Fibroblast of lung (primary cell): ENCODE results near the gene PLAAT1. TPM values are rescaled to one million over a fixed set of nuclear protein-coding genes. Genes with fewer than 3 reads are reported as not detected.

ENCODE experiments used
- DNase-seq, 2 donors: peaks; one replicate each; pipeline versions ENCODE4 v3.0.0 to v3.0.0-alpha.2; 2010; ENCODE audit warnings: low read depth in 2 of 2
- H2AFZ ChIP-seq: 2 replicates; pipeline ENCODE4 v1.5.1; 2012; ENCODE audit warnings: low read length, control low read depth, inconsistent platforms
- H3K27ac ChIP-seq: 2 replicates; pipeline ENCODE4 v1.5.1; 2011; ENCODE audit warnings: low read length, control low read depth; ENCODE audit not compliant: insufficient read depth
- H3K27me3 ChIP-seq: 2 replicates; pipeline ENCODE4 v1.5.1; 2011; ENCODE audit warnings: mild to moderate bottlenecking, low read length; ENCODE audit not compliant: control insufficient read depth, insufficient read depth
- H3K36me3 ChIP-seq: 2 replicates; pipeline ENCODE4 v1.5.1; 2011; ENCODE audit warnings: low read length; ENCODE audit not compliant: control insufficient read depth, insufficient read depth
- H3K4me1 ChIP-seq: 2 replicates; pipeline ENCODE4 v1.5.1; 2011; ENCODE audit warnings: low read length; ENCODE audit not compliant: control insufficient read depth, insufficient read depth; ENCODE audit errors: extremely low read depth
- H3K4me2 ChIP-seq: 2 replicates; pipeline ENCODE4 v1.5.1; 2011; ENCODE audit warnings: low read length, control low read depth; ENCODE audit not compliant: insufficient read depth; ENCODE audit errors: extremely low read depth
- H3K4me3 ChIP-seq, 4 experiments: fragments of 200-600 bp in 1 of 4; sonication (generic) in 1 of 4; replicated peaks in 1 of 4; 2 replicates each; pipeline ENCODE4 v1.5.1; 2011 to 2016; ENCODE audit warnings: low read length in 4 of 4, low read depth in 3 of 4, mild to moderate bottlenecking in 3 of 4, control low read depth in 2 of 4, inconsistent platforms in 1 of 4, mixed read lengths in 1 of 4; ENCODE audit not compliant: insufficient read depth in 1 of 4; ENCODE audit errors: control extremely low read depth in 1 of 4
- H3K79me2 ChIP-seq: 2 replicates; pipeline ENCODE4 v1.5.1; 2012; ENCODE audit warnings: mild to moderate bottlenecking, low read length, inconsistent platforms; ENCODE audit not compliant: control insufficient read depth, insufficient read depth
- H3K9ac ChIP-seq: 2 replicates; pipeline ENCODE4 v1.5.1; 2011; ENCODE audit warnings: mild to moderate bottlenecking, low read length, control low read depth; ENCODE audit not compliant: insufficient read depth
- H3K9me3 ChIP-seq: 2 replicates; pipeline ENCODE4 v1.5.1; 2012; ENCODE audit warnings: low read depth, low read length; ENCODE audit not compliant: control insufficient read depth, insufficient read depth
- H4K20me1 ChIP-seq: 2 replicates; pipeline ENCODE4 v1.5.1; 2011; ENCODE audit warnings: low read length; ENCODE audit not compliant: control insufficient read depth, insufficient read depth; ENCODE audit errors: extremely low read depth
- EZH2 ChIP-seq: IDR thresholded peaks from 2 replicates; pipeline ENCODE4 v1.5.1; 2012; ENCODE audit warnings: low read length, control low read depth, mild to moderate bottlenecking; ENCODE audit errors: missing control alignments
- polyA plus RNA-seq, 2 donors: library from polyadenylated mRNA; depleted of rRNA in 1 of 2; stranded (reverse) in 1 of 2; unstranded in 1 of 2; fragments of >200 nt; gene quantifications; 2 replicates each; pipeline ENCODE4 v1.2.1, GENCODE V29; 2011 to 2012; ENCODE audit warnings: missing spikeins in 1 of 2
- total RNA-seq: library from RNA; depleted of rRNA; stranded (reverse); fragments of >200 nt; gene quantifications from 2 replicates; pipeline ENCODE4 v1.2.1, GENCODE V29; 2014
- TF ChIP-seq, protein P1 (sequence below), 2 donors: IDR thresholded peaks in 1 of 2; conservative IDR thresholded peaks in 1 of 2; 1 replicate in 1 of 2; 2 replicates in 1 of 2; pipeline ENCODE4 v1.5.1; 2011 to 2012; ENCODE audit warnings: low read length in 2 of 2, control low read depth in 1 of 2, inconsistent platforms in 1 of 2, low read depth in 1 of 2, mild to moderate bottlenecking in 1 of 2

Gene PLAAT1
- total and polyA plus RNA-seq, 2 donors (not counting 1 experiment from before 2014, with no cell fraction given): 0.07 TPM; not detected in 1

DNA sequence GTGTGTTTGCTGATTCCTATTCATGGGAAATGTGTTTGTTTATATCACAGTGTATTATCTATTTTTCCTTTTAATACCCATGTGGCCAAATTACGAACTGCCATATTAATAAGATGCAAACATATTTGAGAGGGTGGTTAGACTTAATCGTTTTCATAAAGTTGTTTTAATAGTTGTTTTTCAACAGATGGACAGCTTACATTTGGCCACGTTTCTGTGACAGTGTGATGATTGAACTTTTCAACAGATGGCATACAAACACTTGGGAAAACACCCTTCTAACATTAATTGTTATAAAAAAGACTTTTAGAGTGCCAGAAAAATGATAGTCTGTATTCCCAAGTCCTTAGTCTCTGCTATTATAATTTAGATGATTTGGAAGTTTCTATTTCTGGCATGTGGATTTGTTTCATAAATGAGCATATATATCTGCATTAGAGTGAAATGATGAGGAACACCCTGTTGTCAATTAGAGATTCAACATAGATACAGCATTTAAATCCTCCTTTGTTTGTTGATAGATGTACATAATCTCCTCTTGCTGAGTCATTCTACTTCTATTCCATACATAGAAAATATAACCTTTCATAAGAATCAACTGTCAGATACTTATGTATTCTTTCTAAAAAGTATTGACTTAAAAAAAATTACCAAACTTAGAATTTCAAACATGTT is 13.1 kb downstream of the PLAAT1 start:
- Histone ChIP-seq H3K79me2 (no peaks in the 10 kb centered on the region), H2AFZ (no peak overlapping the region), H4K20me1 (no peaks in the 10 kb centered on the region), H3K36me3 (no peaks in the 10 kb centered on the region), H3K4me1 (no peaks in the 10 kb centered on the region), H3K4me3 (no peak overlapping the region), H3K9me3 (no peaks in the 10 kb centered on the region), H3K9ac (no peak overlapping the region), H3K27ac (no peak overlapping the region), H3K4me2 (no peak overlapping the region), H3K27me3 (no peaks in the 10 kb centered on the region)
- DNase-seq: no peak
- TF ChIP-seq EZH2: no peak
- TF ChIP-seq, protein P1, sequence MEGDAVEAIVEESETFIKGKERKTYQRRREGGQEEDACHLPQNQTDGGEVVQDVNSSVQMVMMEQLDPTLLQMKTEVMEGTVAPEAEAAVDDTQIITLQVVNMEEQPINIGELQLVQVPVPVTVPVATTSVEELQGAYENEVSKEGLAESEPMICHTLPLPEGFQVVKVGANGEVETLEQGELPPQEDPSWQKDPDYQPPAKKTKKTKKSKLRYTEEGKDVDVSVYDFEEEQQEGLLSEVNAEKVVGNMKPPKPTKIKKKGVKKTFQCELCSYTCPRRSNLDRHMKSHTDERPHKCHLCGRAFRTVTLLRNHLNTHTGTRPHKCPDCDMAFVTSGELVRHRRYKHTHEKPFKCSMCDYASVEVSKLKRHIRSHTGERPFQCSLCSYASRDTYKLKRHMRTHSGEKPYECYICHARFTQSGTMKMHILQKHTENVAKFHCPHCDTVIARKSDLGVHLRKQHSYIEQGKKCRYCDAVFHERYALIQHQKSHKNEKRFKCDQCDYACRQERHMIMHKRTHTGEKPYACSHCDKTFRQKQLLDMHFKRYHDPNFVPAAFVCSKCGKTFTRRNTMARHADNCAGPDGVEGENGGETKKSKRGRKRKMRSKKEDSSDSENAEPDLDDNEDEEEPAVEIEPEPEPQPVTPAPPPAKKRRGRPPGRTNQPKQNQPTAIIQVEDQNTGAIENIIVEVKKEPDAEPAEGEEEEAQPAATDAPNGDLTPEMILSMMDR (conservative IDR thresholded peaks at IDR 0.05 in 1 of 2, IDR thresholded peaks at IDR 0.05 in 1 of 2; ENCODE audit: low read depth in 1 of 2, low read length in 2 of 2): no peak

DNA sequence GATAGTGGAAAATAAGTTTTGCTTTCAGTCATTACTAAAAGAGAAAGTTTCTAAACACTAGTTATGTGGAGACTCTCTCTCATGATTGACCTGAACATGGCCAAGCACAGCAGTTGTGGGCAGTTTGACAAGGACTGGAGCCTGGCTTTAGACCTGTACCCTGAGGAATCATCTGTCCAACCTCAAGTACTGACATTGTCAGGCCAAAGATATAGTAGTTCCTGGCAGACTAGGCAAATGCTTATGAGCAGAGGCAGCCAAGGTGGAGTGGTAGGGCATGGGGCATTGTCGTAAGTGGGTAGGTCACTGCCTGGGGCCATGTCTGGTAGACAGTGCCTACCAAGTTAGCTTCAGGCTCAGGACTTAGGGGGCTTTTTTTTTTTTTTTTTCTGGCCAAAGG is 20.9 kb downstream of the PLAAT1 start:
- DNase-seq: no peak
- Histone ChIP-seq H4K20me1 (no peaks in the 10 kb centered on the region), H3K27me3 (no peaks in the 10 kb centered on the region), H3K4me3 (no peak overlapping the region), H3K9ac (no peak overlapping the region), H3K79me2 (no peaks in the 10 kb centered on the region), H2AFZ (no peak overlapping the region), H3K27ac (no peak overlapping the region), H3K4me2 (no peak overlapping the region), H3K36me3 (no peaks in the 10 kb centered on the region), H3K4me1 (no peaks in the 10 kb centered on the region), H3K9me3 (no peaks in the 10 kb centered on the region)
- TF ChIP-seq, protein P1 (conservative IDR thresholded peaks at IDR 0.05 in 1 of 2, IDR thresholded peaks at IDR 0.05 in 1 of 2; ENCODE audit: low read depth in 1 of 2, low read length in 2 of 2): no peak
- no peak for TF ChIP-seq EZH2

DNA sequence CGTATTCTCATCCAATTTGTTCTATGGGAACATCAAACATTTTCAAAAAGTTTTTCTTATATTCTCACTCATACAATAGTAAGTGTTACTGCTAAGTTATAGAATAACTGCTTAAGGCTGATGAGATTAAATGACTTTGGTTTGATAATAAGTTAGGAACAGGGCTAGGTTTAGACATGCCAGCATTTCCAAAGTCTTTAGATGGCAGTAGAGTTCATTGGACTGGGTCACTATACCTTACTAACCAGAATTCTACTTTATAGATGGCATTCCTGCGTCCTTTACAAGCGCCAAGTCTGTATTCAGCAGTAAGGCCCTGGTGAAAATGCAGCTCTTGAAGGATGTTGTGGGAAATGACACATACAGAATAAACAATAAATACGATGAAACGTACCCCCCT is 21.7 kb downstream of the PLAAT1 start:
- H3K27ac ChIP-seq: no peak overlapping the region
- no peaks in the 10 kb centered on the region for H4K20me1 ChIP-seq
- no peak for TF ChIP-seq EZH2
- TF ChIP-seq, protein P1 (conservative IDR thresholded peaks at IDR 0.05 in 1 of 2, IDR thresholded peaks at IDR 0.05 in 1 of 2; ENCODE audit: low read depth in 1 of 2, low read length in 2 of 2): no peak
- H3K27me3 ChIP-seq: no peaks in the 10 kb centered on the region
- H3K9me3 ChIP-seq: no peaks in the 10 kb centered on the region
- no peak overlapping the region for H3K4me2 ChIP-seq
- no peak overlapping the region for H3K4me3 ChIP-seq
- no peak for DNase-seq
- no peak overlapping the region for H2AFZ ChIP-seq
- H3K79me2 ChIP-seq: no peaks in the 10 kb centered on the region
- no peaks in the 10 kb centered on the region for H3K4me1 ChIP-seq
- H3K36me3 ChIP-seq: no peaks in the 10 kb centered on the region
- H3K9ac ChIP-seq: no peak overlapping the region
